HG03457 (cell line): ENCODE data around the gene CDC42BPB.

Experiments used
- ATAC-seq: cut with Tn5 transposase; IDR thresholded peaks from one replicate; pipeline ENCODE4 v1.9.1; 2021; ENCODE audit warnings: moderate number of reproducible peaks; ENCODE audit not compliant: unreplicated experiment

CDC42BPB gene

GRCh38 chr14:103057372-103058163, at the start of gene CDC42BPB:
Gene CDC42BPB, minus strand, starts transcription at chr14:103057549. Its CDS starts 376 bp downstream, at chr14:103057173.
- ATAC-seq: peak; percentile 65

GRCh38 chr14:103105580-103106150, 48.3 kb upstream of the CDC42BPB start:
- ATAC-seq: no peak

GRCh38 chr14:103104654-103105452, 47.5 kb upstream of the CDC42BPB start:
- no peak for ATAC-seq

- no peak for ATAC-seq
Measured at GRCh38 chr14:103104389-103104653, 47.0 kb upstream of the CDC42BPB start.

GRCh38 chr14:103103461-103104388, 46.4 kb upstream of the CDC42BPB start:
- no peak for ATAC-seq

- ATAC-seq: no peak
Measured at GRCh38 chr14:103102689-103103260, 45.4 kb upstream of the CDC42BPB start.

- no peak for ATAC-seq
Measured at GRCh38 chr14:103101963-103102688, 44.8 kb upstream of the CDC42BPB start.

- ATAC-seq: no peak
Measured at GRCh38 chr14:103101257-103101962, 44.1 kb upstream of the CDC42BPB start.

- no peak for ATAC-seq
Measured at GRCh38 chr14:103100281-103101121, 43.2 kb upstream of the CDC42BPB start.

GRCh38 chr14:103099733-103100280, 42.5 kb upstream of the CDC42BPB start:
- no peak for ATAC-seq

- ATAC-seq: no peak
Measured at GRCh38 chr14:103099081-103099732, 41.9 kb upstream of the CDC42BPB start.

GRCh38 chr14:103097994-103098957, 40.9 kb upstream of the CDC42BPB start:
- no peak for ATAC-seq

- ATAC-seq: no peak
Measured at GRCh38 chr14:103097244-103097993, 40.1 kb upstream of the CDC42BPB start.

- no peak for ATAC-seq
Measured at GRCh38 chr14:103096387-103096786, 39.0 kb upstream of the CDC42BPB start.

GRCh38 chr14:103095210-103095778, 37.9 kb upstream of the CDC42BPB start:
- no peak for ATAC-seq
